NCI-H2196 treated with DMSO at 0.1 percent for 48 hours (cell line): ENCODE data around the gene SKA3.
"Not testable (repeated sequence)": the region's sequence is repeated elsewhere in the genome, so short reads cannot be mapped to it uniquely, and the experiment has no call there.

Experiments
- DNase-seq: peaks from one replicate; lab custom pipeline; 2025; ENCODE audit not compliant: unreplicated experiment; lab: John Stamatoyannopoulos, UW

The SKA3 gene

GRCh38 chr13:21171420-21171819 lies 4.9 kb downstream of the SKA3 start:
- no peak for DNase-seq

GRCh38 chr13:21165606-21166005 lies 10.7 kb downstream of the SKA3 start:
- not testable (repeated sequence) for DNase-seq

- DNase-seq, result no peak
These were observed 11.7 kb downstream of the SKA3 start for GRCh38 chr13:21164631-21165030.

GRCh38 chr13:21152251-21152899 lies 24.0 kb downstream of the SKA3 start:
- no peak for DNase-seq

- DNase-seq, result no peak
These were observed 26.3 kb downstream of the SKA3 start for GRCh38 chr13:21150013-21150412.

- DNase-seq, result no peak
These were observed 26.8 kb downstream of the SKA3 start for GRCh38 chr13:21149568-21149967.

GRCh38 chr13:21148557-21149258 lies 27.6 kb downstream of the SKA3 start:
- no peak for DNase-seq

- DNase-seq, result no peak
These were observed 28.5 kb downstream of the SKA3 start for GRCh38 chr13:21147827-21148226.

GRCh38 chr13:21142766-21143165 lies 33.6 kb downstream of the SKA3 start:
- DNase-seq, result no peak

- DNase-seq, result no peak
These were observed 37.0 kb downstream of the SKA3 start for GRCh38 chr13:21139374-21139773.

GRCh38 chr13:21138561-21138960 lies 37.8 kb downstream of the SKA3 start:
- DNase-seq, result no peak

GRCh38 chr13:21137696-21138095 lies 38.7 kb downstream of the SKA3 start:
- no peak for DNase-seq

- DNase-seq, result not testable (repeated sequence)
These were observed 40.5 kb downstream of the SKA3 start for GRCh38 chr13:21135833-21136232.

GRCh38 chr13:21134475-21134874 lies 41.9 kb downstream of the SKA3 start:
- no peak for DNase-seq

GRCh38 chr13:21133077-21133476 lies 43.3 kb downstream of the SKA3 start:
- DNase-seq, result no peak

- DNase-seq, result no peak
These were observed 46.2 kb downstream of the SKA3 start for GRCh38 chr13:21130116-21130515.

GRCh38 chr13:21124852-21125251 lies 51.5 kb downstream of the SKA3 start:
- DNase-seq, result peak; percentile 11

GRCh38 chr13:21123956-21124355 lies 52.4 kb downstream of the SKA3 start:
- DNase-seq, result no peak

GRCh38 chr13:21121616-21122015 lies 54.7 kb downstream of the SKA3 start:
- no peak for DNase-seq

GRCh38 chr13:21120191-21120590 lies 56.2 kb downstream of the SKA3 start:
- DNase-seq, result no peak

GRCh38 chr13:21119526-21119925 lies 56.8 kb downstream of the SKA3 start:
- no peak for DNase-seq

- no peak for DNase-seq
These were observed 58.2 kb downstream of the SKA3 start for GRCh38 chr13:21118180-21118579.
